GM20000 (cell line): ENCODE data around the gene NRL.

Experiments used
- DNase-seq: peaks from one replicate; pipeline ENCODE4 v3.0.0; 2012; ENCODE audit warnings: low spot score
- CTCF ChIP-seq: IDR thresholded peaks from 2 replicates; pipeline ENCODE4 v1.5.1; 2012; ENCODE audit warnings: mild to moderate bottlenecking, control low read depth; ENCODE audit errors: extremely low read depth, missing control alignments

Gene NRL

GRCh38 chr14:24135834-24136683 is 21.3 kb upstream of the NRL start, which contains the start of gene PSME1:
Gene PSME1, plus strand, starts transcription at chr14:24136194. Its CDS starts 69 bp downstream, at chr14:24136263.
- DNase-seq, result peak; percentile 98
- TF ChIP-seq CTCF, result no peak

- TF ChIP-seq CTCF, result no peak
- no peak for DNase-seq
Observed at GRCh38 chr14:24135584-24135833, 20.8 kb upstream of the NRL start.

GRCh38 chr14:24133735-24134134 is 19.0 kb upstream of the NRL start:
- no peak for TF ChIP-seq CTCF
- DNase-seq, result no peak

- DNase-seq, result no peak
Observed at GRCh38 chr14:24132976-24133375, 18.2 kb upstream of the NRL start.

GRCh38 chr14:24132061-24132685 is 17.4 kb upstream of the NRL start:
- DNase-seq, result no peak
- TF ChIP-seq CTCF, result no peak

More at GRCh38 chr14:24132976-24133375, 18.2 kb upstream of the NRL start:
- no peak for TF ChIP-seq CTCF

GRCh38 chr14:24131549-24131966 is 16.8 kb upstream of the NRL start:
- DNase-seq, result no peak
- TF ChIP-seq CTCF, result no peak

- DNase-seq, result no peak
- no peak for TF ChIP-seq CTCF
Observed at GRCh38 chr14:24130717-24131548, 16.2 kb upstream of the NRL start.
